ENCODE results near the gene MVB12B.

- TF ChIP-seq CTCF (IDR thresholded peaks at IDR 0.05) (no peak), EP300 (IDR thresholded peaks at IDR 0.05) (no peak)
Observed at GRCh38 chr9:126501383-126502331, 175.0 kb downstream of the MVB12B start.

All from tibial nerve (tissue), 4 donors.